Left renal cortex interstitium (tissue), 4 donors: ENCODE results near the gene PFN3. TPM values are rescaled to one million over a fixed set of nuclear protein-coding genes. Genes with fewer than 3 reads are reported as not detected.
"Not testable (repeated sequence)": the region's sequence is repeated elsewhere in the genome, so short reads cannot be mapped to it uniquely, and the experiment has no call there.

Experiments used
- DNase-seq, 4 donors: peaks; one replicate each; pipeline ENCODE4 v3.0.0-alpha.2; 2013; ENCODE audit warnings: low read depth in 4 of 4, low spot score in 2 of 4, missing footprints in 1 of 4
- polyA plus RNA-seq, 4 donors: library from polyadenylated mRNA; unstranded; fragments of 120-200 nt; gene quantifications; one replicate each; pipeline ENCODE4 v1.2.1, GENCODE V29; 2013; ENCODE audit not compliant: insufficient read length in 4 of 4

Gene PFN3
- polyA plus RNA-seq, 4 donors = 0.69 to 6.8 (median 2.5) TPM

GRCh38 chr5:177426566-177427210 is 26.2 kb upstream of the PFN3 start, which contains the start of gene GRK6:
GRK6 (plus strand) TSS chr5:177426676; CDS start chr5:177426846, 170 bp downstream.
- no peak for DNase-seq

- DNase-seq = peak; percentile 100
Observed at GRCh38 chr5:177425801-177426565, 25.5 kb upstream of the PFN3 start.

GRCh38 chr5:177425196-177425800 is 24.8 kb upstream of the PFN3 start:
- DNase-seq = no peak

- DNase-seq = no peak
Observed at GRCh38 chr5:177423671-177424070, 23.2 kb upstream of the PFN3 start.

GRCh38 chr5:177421062-177421798 is 20.8 kb upstream of the PFN3 start:
- DNase-seq = no peak

- not testable (repeated sequence) for DNase-seq
Observed at GRCh38 chr5:177420472-177420871, 20.0 kb upstream of the PFN3 start.

GRCh38 chr5:177419046-177419445 is 18.6 kb upstream of the PFN3 start:
- DNase-seq = no peak

GRCh38 chr5:177417081-177417480 is 16.6 kb upstream of the PFN3 start:
- not testable (repeated sequence) for DNase-seq

GRCh38 chr5:177414481-177414880 is 14.0 kb upstream of the PFN3 start:
- DNase-seq = no peak

GRCh38 chr5:177412603-177413233 is 12.3 kb upstream of the PFN3 start:
- no peak for DNase-seq

- no peak for DNase-seq
Observed at GRCh38 chr5:177410575-177410974, 10.1 kb upstream of the PFN3 start.

- DNase-seq = no peak
Observed at GRCh38 chr5:177409043-177409801, 8.8 kb upstream of the PFN3 start, which contains the start of gene F12. F12 (minus strand) TSS chr5:177409564; CDS start chr5:177409527, 37 bp downstream.

GRCh38 chr5:177405805-177406204 is 5.3 kb upstream of the PFN3 start:
- DNase-seq = no peak

GRCh38 chr5:177405312-177405711 is 4.9 kb upstream of the PFN3 start:
- DNase-seq = no peak

GRCh38 chr5:177404641-177405179 is 4.2 kb upstream of the PFN3 start:
- DNase-seq = no peak

GRCh38 chr5:177403792-177404640 is 3.6 kb upstream of the PFN3 start:
- DNase-seq = no peak

- no peak for DNase-seq
Observed at GRCh38 chr5:177403102-177403791, 2.8 kb upstream of the PFN3 start.
